ENCODE data around the gene CASP1.
A peak's percentile ranks its signal among the peaks of the same experiment; 100 is the strongest.
"Not testable (repeated sequence)": the region's sequence is repeated elsewhere in the genome, so short reads cannot be mapped to it uniquely, and the experiment has no call there.

CASP1 gene

DNA sequence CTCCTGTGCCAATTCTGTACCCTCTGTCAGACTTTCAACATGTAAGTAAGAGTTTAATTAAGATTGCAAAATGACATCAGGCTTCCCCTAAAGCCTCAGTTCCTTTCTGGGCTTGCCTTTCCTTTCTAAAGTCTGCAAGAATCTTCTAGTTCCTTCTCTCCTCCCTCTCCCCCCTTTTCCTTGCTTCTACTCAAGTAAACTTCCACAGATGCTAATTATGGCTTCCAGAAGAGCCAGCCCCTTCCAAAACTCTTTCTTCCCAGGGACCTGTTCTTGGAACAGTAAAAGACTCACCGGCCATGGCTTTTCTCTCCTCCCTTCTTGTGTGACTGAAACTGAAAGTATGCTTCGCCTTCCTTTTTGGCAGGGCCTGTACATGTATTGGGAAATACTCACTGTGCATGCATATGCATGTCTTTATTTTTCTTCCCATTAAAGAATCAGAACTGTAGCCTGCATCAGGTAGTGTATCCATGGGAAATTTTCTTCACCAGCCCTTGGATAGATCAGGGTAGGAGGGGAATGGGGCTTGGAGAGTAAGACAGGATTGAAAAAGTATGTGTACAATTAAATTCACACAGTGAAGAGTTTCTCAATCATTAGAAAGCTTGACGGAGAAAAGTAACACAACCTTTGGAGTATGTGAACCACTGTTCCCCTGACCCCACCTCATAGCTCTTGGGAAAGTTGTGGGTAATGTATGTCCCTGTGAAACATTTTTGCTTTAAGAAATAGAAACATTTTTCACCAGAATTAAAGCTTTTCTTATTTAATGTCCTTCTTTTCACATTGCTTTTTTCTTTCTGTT lies at the start of gene CASP1:
Gene CASP1 (minus strand): TSS at position 332 of the 808 bp plus-strand sequence. CDS start 31 bp downstream, at position 301.
- DNase-seq (ENCODE audit: low spot score), result no peak

DNA sequence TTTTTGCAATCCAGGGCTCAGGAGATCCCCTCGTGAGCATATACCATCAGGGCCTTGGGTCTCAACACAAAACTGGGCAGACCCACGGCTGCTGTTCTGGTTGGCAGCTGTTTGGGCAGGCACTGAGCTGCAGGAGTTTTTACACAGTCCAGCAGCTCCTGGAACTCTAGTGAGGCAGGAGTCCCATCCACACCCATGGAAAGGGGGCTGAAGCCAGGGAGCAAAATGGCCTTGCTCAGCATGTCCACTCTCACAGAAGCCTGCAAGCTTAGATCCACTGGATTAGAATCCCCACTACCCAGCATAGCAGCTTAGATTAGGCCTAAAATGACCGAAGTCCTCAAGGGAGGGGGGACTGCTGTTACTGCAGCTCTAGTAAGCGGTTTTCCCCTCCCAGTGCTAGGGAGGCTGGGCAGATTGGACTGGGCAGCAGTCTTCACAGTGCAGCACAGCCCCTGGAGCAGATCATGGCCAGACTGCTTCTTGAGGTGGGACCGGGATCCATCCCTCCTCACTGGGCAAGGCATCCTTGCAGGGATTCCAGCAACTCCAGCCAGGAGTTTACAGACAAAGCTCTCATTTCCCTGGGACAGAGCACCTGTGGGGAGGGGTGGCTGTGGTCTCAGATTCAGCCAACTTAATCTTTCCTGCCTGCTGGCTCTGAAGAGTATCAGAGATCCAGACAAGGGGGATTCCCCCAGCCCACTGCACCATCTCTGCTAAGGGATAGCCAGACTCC lies 46.6 kb upstream of the CASP1 start:
- DNase-seq (ENCODE audit: low spot score), result no peak

GRCh38 chr11:105080171-105080906 lies 45.4 kb upstream of the CASP1 start:
- DNase-seq (ENCODE audit: low spot score), result not testable (repeated sequence)

DNA sequence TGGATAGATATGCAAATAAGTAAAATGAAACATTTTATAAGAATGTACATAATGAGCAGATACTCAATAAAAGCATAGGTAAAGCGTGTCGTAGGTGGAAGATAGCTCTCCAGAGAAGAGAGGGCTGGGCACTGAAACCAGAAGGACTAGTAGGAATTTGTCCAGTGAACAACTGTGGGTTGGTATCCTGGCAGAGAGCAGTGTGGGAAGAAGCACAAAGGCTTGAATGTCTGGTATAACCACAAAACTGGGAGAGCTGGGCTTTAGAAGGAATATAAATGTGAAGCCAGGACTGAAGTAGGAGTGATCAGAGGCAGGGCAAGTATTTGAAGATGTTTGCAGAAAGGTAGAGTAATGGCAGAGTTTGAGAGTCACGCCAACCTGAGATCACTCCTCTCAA lies 43.3 kb upstream of the CASP1 start:
- DNase-seq (ENCODE audit: low spot score), result no peak

- not testable (repeated sequence) for DNase-seq (ENCODE audit: low spot score)
Observed at GRCh38 chr11:105077141-105077790, 42.3 kb upstream of the CASP1 start.

GRCh38 chr11:105074166-105074530 lies 39.2 kb upstream of the CASP1 start:
- DNase-seq (ENCODE audit: low spot score), result no peak

DNA sequence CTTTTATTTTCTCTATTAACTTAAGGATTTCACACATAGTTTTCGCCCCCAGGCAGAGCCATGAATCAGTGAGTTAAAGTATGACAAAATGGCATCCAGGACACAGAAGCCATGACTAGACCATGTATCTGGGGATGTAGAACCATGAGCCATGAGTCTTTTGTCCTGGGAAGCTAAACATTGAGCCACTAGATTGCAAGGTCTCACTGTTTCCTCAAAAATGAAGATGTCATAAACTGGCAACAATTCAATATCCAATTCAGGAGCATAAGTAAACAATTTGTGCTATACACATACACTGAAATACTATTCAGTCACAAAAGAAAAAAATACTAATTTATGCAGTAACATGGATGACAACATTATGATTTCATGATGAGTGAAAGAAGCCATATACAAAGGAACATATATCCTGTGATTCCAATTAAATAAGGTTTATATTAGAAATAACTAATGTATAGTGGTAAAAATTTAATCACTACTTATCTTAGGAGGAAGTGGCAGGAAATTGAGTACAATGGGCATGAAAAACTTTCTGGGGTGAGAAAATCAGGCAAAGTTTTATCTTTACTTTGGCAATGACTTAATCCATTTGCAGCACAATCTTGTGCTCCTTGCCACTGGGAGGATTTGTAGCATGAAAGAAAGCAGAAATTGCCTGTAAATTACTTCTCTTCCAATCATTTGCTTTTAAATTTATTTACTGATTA lies 38.7 kb upstream of the CASP1 start:
- no peak for DNase-seq (ENCODE audit: low spot score)

DNA sequence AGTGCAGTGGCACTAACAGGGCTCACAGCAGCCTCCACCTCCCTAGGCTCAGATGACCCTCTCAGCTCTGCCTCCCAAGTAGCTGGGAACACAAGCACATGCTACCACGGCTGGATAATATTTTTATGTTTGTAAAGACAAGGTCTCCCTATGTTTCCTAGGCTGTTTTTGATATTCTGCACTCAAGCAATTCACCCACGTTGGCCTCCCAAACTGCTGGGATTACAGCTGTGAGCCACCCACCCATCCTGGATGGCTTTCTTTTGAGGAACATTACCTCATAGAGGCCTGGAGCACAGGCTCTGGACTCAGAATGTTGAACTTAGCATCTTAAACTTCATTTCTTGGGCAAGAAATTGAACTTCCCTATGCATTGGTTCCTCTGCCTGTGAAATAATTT lies 37.1 kb upstream of the CASP1 start:
- DNase-seq (ENCODE audit: low spot score), result not testable (repeated sequence)

GRCh38 chr11:105071089-105071732 lies 36.3 kb upstream of the CASP1 start:
- DNase-seq (ENCODE audit: low spot score), result no peak

- no peak for DNase-seq (ENCODE audit: low spot score)
Observed at GRCh38 chr11:105070306-105070705, 35.4 kb upstream of the CASP1 start.

DNA sequence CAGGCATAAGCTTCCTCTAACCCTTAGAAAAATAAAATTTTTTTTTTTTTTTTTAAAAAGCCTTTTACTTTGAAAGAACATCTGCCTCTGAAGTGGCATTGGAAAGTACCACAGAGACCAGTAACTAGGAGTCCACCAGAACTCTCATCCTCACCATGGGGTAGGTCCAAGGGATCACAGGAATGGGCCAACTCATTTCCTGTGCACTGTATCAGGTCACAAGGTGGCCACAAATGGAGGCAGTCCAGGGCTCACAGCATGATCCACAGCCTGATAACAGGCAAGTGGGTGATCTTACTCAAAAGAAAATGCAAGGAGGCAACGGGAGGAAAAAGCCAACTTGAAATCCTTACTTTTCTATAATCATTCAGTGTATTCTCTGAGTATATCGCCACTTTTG lies 34.8 kb upstream of the CASP1 start:
- not testable (repeated sequence) for DNase-seq (ENCODE audit: low spot score)

- DNase-seq (ENCODE audit: low spot score), result not testable (repeated sequence)
Observed at GRCh38 chr11:105063245-105063941, 28.4 kb upstream of the CASP1 start.

DNA sequence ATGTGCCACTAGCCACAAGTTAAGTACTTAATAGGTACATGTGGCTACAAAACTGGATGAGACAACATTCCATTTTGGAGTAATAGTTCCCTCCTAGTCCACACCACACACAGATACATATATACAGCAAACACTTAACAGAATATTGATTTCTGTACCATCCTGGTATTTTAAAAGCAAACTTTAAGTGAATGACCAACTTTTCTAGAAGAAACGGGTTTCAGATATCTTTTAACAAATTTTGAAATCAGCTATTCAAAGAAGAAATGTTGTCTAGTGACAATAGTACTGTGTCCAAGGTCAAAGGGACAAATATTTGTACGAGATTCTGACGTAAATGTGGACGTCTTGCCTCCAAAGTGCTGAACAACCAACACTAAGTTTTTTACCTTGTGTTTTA lies 22.5 kb upstream of the CASP1 start:
- DNase-seq (ENCODE audit: low spot score), result no peak

- no peak for DNase-seq (ENCODE audit: low spot score)
Observed at GRCh38 chr11:105056446-105056845, 21.5 kb upstream of the CASP1 start.

- DNase-seq (ENCODE audit: low spot score), result no peak
Observed at GRCh38 chr11:105054723-105055493, 20.0 kb upstream of the CASP1 start.

DNA sequence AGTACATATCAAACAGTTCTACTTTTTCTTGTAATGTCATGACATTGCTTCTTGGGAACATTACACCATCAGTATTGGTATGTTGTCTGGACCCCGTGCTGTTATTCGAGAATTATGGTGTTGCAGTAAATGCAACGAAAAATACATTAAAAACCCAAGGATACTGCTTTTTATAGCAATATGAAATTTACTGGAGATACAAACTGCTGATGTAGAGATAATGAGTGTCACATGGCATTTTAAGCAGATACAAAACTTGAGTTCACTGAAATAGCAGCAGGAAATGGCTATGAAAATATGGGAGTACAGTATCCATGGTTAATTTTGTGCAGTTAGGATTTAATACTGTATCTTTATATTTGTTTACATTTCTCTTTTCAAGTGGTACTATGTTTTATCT lies 17.5 kb upstream of the CASP1 start:
- no peak for DNase-seq (ENCODE audit: low spot score)

DNA sequence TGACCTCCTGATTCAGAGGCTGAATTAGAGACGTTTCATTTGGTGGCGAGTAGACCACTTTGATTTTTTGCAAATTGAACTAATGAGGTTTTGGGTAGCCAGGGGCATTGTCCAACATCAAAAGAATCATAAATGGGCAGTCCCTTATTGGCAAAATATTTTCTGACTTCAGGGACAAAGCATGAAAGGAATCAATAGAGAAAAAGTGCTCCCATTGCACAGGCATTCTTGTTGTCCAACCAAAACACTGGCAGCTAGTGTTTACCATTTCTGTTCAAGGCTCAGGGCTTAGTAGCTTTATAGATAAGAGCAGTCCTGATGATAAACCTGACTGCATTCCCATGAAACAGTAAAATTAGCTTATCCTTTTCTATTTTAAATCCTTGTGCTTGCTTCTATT lies 16.6 kb upstream of the CASP1 start:
- no peak for DNase-seq (ENCODE audit: low spot score)

DNA sequence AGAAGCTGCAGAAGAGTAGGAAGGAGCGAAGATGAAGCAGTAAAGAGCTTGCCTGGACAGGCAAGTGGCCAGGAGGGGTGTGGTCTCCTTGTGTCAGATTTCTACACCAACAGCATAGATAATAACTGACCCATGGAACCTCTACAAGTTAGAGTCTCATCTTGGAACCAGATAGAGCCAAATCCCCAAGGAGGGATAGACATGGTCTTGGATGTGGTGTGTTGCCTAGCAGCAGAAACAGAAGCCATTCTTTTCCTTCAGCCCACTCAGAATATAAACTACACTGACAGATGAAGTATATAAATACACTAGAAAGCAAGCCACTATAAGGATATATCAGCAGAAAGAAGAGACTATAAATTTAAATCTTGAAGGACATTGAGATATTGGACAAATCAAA lies 14.5 kb upstream of the CASP1 start:
- no peak for DNase-seq (ENCODE audit: low spot score)

- DNase-seq (ENCODE audit: low spot score), result peak; percentile 9
Observed at GRCh38 chr11:105046898-105047579, 12.1 kb upstream of the CASP1 start.

All from iPS-NIHi11 (cell line).